Stimulated activated CD8-positive, alpha-beta memory T cell treated with anti-CD3 and anti-CD28 coated beads, Interleukin-15, amount 100 ng/mL, for 1 hour (primary cell): ENCODE data around the gene TICAM1.
A peak's percentile ranks its signal among the peaks of the same experiment; 100 is the strongest.
"Not testable (repeated sequence)": the region's sequence is repeated elsewhere in the genome, so short reads cannot be mapped to it uniquely, and the experiment has no call there.

Experiments
- DNase-seq: peaks from one replicate; pipeline ENCODE4 v3.0.0-alpha.2; 2020; ENCODE audit warnings: low read depth

TICAM1 gene

GRCh38 chr19:4844348-4845179 lies 13.1 kb upstream of the TICAM1 start:
- DNase-seq = no peak

- DNase-seq = no peak
Measured at GRCh38 chr19:4843647-4843965, 12.1 kb upstream of the TICAM1 start.

GRCh38 chr19:4839192-4839591 lies 7.7 kb upstream of the TICAM1 start:
- DNase-seq = no peak

DNA sequence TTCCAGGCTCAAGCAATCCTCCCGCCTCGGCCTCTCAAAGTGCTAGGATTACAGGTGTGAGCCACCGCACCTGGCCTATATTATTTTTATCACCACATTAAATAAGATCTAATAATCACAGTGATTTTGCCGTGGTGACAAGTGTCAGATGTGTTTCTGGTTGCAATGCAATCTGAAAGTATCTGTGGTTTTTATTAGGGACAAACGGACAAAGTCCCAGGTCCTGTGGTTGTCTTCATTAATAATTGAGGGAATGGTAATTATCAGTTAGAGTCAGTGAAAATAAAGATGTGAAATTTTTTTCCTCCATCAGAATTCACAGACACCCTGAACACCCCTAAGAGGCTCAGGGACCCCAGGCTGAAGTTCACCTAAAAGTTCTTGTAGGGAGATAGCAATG lies 1.3 kb upstream of the TICAM1 start:
- no peak for DNase-seq

DNA sequence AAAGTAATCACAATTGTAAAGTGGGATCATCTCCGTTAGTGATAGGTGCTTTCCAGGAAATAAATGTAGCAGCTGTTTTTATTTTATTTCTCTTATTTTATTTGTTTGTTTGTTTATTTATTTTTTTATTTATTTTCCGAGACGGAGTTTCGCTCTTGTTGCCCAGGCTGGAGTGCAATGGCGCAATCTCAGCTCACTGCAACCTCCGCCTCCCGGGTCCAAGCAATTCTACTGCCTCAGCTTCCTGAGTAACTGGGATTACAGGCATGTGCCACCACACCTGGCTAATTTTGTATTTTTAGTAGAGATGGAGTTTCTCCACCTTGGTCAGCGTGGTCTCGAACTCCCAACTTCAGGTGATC lies 448 bp upstream of the TICAM1 start:
- not testable (repeated sequence) for DNase-seq

GRCh38 chr19:4830768-4831265 lies 695 bp downstream of the TICAM1 start:
- no peak for DNase-seq

GRCh38 chr19:4830332-4830731 lies 1.2 kb downstream of the TICAM1 start:
- no peak for DNase-seq

GRCh38 chr19:4829001-4829712 lies 2.4 kb downstream of the TICAM1 start:
- DNase-seq = no peak

DNA sequence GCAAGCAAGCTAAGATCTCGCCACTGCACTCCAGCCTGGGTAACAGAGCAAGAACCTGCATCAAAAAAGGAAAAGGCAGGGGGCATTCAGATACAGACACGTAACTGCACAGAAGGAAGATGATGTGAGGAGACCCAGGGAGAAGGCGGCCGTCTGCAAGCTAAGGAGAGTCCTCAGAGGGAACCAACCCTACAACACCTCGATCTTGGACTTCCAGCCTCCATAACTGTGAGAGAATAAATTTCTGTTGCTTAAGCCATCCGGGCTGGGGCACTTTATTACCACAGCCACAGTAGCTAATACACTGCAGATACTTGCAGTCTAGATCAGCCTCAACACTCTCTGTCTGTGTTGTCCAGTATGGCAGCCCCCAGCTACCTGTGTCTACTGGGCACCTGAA lies 7.9 kb downstream of the TICAM1 start:
- DNase-seq = no peak

DNA sequence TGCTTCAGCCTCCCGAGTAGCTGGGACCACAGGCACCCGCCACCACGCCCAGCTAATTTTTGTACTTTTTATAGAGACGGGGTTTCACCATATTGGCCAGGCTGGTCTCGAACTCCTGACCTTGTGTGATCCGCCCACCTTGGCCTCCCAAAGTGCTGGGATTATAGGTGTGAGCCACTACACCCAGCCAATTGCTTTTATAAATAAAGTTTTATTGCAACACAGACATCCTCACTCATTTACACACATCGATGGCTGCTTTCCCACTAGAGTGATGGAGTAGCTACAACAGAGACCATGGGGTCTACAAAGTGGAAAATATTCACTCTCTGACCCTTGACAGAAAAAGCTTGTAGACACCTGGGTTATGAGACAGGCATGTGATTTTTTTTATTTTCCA lies 9.2 kb downstream of the TICAM1 start:
- DNase-seq = not testable (repeated sequence)

- DNase-seq = no peak
Measured at GRCh38 chr19:4821265-4821664, 10.2 kb downstream of the TICAM1 start.

GRCh38 chr19:4817467-4818277 lies 13.8 kb downstream of the TICAM1 start:
- DNase-seq = no peak

DNA sequence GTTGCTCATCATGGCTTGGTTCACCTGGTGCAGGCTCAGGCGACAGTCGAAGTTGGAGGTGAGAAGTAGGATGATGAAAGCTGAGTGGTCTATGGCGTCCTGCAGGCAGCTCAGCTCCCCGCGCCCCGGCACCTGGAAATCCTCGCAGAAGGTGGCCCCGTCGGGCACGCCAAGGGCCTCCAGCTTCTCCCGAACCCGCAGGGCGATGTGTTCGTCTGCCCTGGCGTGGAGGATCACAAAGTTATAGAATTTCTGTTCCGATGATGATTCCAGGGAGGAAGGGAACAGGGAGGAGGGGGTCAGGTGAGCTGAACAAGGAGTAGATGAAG lies 14.6 kb downstream of the TICAM1 start:
- DNase-seq = no peak

- DNase-seq = no peak
Measured at GRCh38 chr19:4816202-4816949, 15.1 kb downstream of the TICAM1 start.

- peak; percentile 38 for DNase-seq
Measured at GRCh38 chr19:4815426-4816201, 15.9 kb downstream of the TICAM1 start.

DNA sequence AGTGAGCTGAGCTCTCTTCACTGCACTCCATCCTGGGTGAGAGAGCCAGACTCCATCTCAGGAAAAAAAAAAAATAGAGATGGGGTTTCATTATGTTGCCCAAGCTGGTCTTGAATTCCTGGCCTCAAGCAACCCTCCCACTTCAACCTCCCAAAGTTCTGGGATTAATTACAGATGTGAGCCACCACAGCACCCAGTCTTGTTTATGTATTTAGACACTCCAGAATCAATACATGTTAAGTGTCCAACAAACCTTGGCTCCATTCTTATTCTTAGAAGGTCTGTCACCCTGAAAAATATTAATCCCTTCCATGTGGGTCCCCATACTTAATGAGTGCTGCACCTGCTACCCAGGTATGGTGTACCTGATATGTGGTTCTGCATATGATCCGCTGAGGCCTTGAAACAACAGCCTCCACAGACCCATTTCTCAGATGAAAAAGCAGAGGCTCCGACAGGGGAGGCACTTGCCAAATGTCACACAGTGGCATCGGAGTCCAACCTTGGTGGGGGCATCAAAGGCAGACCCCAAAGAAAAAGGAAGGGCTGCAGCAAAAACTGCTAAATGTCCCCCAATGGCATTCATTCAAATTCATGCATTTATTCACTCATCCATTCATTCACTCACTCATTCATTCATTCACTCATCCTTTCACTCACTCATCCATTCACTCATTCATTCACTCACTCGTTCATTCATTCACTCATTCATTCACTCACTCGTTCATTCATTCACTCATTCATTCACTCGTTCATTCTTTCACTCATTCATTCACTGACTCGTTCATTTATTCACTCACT lies 16.7 kb downstream of the TICAM1 start:
- DNase-seq = no peak

DNA sequence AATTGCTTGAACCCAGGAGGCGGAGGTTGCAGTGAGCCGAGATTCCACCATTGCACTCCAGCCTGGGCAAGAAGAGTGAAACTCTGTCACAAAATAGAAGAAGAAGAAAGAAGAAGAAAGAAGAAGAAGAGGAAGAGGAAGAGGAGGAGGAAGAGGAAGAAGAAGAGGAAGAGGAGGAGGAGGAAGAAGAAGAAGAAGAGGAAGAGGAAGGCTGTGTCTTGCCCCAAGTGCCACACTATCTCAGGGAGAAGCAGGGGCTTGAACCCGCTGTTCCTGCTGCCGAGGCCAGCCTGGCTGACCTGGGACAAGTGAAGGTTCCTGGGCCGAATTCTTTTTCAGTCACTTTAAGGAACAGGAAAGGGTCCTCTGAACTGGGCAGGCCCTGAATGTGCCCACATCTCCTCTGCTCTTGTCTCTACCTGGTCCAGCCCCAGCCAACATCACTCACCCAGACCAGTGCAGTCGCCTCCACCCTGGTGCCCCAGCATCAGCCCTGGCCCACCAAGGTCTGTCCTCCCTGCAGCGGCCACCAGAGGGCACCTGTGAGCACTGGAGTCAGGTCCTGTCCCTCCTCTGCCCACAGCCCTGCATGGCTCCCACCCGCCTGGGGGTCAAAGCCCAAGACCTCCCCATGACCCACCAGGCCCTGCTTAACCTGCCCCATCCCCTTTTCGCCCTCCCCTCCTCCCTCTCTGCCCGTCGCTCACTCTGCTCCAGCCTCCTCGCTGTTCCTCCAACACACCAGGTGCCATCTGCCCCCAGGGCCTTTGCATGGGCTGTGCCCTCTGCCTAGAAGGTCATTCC lies 20.0 kb downstream of the TICAM1 start:
- peak; percentile 91 for DNase-seq

- no peak for DNase-seq
Measured at GRCh38 chr19:4807188-4807587, 24.3 kb downstream of the TICAM1 start.

- DNase-seq = no peak
Measured at GRCh38 chr19:4806384-4806783, 25.1 kb downstream of the TICAM1 start.

- not testable (repeated sequence) for DNase-seq
Measured at GRCh38 chr19:4805140-4805539, 26.4 kb downstream of the TICAM1 start.
